HG03442 (cell line): ENCODE data around the gene DLG2.

Experiments used
- ATAC-seq: cut with Tn5 transposase; IDR thresholded peaks from one replicate; pipeline ENCODE4 v1.9.1; 2021; ENCODE audit warnings: mild to moderate bottlenecking, moderate library complexity; ENCODE audit not compliant: unreplicated experiment

Gene DLG2

GRCh38 chr11:83684071-83684470, 1943.1 kb downstream of the DLG2 start:
- no peak for ATAC-seq

GRCh38 chr11:83682611-83682973, 1944.6 kb downstream of the DLG2 start:
- ATAC-seq: peak; percentile 96

- no peak for ATAC-seq
Observed at GRCh38 chr11:83681906-83682610, 1945.1 kb downstream of the DLG2 start.

GRCh38 chr11:83681031-83681781, 1945.9 kb downstream of the DLG2 start:
- peak; percentile 64 for ATAC-seq

DNA sequence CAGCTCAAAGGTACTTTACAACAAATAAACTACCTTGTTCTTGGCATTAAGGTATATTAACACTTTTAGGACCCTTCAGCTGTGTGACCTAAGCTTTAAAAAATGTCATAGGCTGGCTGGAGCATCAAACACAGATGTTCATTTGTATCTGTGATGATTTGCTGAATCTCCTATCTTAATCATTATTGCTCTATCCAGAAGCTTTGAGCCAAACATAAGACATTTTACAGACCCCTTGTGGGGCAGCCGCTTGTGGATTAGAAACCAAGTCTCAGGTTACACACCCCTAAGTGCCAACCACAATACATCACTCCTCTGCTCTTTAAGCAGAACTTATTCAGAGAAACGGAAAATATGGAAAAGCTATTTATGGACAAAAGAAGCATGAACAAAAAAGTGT, 1946.8 kb downstream of the DLG2 start:
- no peak for ATAC-seq

GRCh38 chr11:83678831-83679584, 1948.1 kb downstream of the DLG2 start:
- no peak for ATAC-seq

GRCh38 chr11:83677730-83678129, 1949.4 kb downstream of the DLG2 start:
- no peak for ATAC-seq

DNA sequence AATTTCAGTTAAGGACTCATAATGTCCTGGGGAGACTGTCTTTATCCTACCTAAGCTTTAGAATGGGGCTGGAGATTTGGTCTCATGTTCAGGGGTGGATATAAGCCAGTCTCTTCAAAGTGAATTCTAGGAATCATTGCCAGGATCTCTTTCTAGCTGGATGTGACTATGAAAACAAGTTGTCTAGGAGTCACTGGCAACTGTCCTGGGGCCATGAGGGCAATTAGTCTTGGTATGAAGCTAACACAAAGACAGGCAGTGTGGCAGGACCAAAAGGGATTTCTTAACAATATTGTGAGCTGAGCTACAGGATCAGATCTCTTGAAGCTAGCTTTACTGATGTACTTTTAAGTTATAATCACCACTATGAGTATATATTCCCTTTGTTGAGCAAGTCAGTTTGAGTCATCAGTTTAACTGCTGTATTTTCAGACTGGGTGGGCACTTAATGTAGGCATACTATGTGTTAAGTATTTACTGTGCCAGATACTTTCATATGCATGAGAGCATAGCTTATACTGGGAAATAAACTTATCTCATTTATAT, 1951.0 kb downstream of the DLG2 start:
- ATAC-seq: no peak

DNA sequence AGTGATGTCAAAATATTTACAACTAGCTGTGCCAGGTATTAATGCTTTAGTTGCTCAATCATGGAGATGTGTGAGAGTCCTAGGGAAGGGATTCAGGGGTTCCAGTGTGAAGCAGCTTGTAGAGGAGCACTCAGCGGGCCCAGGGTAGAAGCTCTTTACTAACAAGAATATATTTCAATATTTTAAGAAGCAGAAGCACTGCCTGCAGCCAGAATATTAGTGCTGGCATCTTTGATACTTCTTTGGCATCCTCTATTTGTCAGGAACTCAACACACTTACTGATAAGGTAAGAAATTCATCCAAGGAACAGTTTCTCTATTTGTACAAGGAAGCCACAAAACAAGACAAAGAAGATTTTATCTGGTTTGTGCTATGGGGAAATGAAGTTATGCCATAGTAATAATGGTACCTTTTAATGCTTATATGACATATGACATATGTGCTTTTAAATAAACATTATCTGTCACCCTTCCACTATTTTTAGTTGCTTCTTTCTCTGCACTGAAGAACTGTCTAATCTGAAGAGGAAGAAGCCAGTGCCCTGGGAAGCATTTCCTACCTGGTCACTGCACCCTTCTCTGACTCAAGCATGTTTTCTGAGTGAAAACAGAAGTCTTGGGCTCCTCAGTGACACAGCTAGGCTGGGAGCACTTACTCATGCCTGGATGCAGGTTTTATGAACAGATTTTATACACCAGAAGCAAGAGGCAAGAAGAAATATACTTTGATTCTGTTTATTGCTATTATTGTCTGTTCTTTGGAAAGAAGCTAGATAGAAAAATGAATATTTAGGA, 1952.8 kb downstream of the DLG2 start:
- ATAC-seq: peak; percentile 79

DNA sequence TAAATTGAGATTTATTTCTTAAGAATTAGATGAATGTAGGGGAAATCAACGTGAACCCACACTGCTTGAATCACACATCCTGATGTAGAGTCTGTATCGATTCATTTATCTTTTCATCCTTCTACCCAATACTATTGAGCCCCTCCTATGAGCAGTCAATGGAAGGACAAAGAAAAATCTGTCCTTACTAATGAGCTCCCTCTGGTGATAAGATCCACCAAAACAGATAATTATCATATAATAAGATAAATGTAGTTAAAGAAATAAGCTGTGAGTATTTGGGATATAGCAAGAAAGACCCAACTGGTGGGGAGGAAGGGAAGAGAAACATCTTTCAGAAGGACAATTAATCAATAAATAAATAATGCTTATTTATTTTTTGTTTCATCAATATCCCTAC, 1955.9 kb downstream of the DLG2 start:
- ATAC-seq: no peak

- ATAC-seq: no peak
Observed at GRCh38 chr11:83666149-83666548, 1961.0 kb downstream of the DLG2 start.

DNA sequence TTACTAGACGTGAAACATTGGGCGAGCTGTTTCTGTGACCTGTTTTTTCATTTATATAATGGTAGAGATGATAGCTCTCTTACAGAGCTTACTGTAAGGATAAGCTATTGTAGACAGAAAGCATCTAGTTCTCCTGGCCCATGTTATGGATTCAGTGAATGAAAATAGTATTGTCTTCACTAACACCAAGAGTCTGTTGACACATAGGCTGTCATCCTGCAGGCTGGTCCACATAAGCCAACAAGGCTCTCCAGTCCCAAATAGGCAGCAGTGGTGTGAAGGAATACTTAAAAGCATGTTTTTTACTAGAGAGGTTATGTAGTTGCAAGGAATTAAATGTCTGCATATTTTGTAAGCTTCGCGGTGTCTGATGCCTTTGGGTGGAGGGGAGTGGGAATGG, 1963.2 kb downstream of the DLG2 start:
- ATAC-seq: no peak

DNA sequence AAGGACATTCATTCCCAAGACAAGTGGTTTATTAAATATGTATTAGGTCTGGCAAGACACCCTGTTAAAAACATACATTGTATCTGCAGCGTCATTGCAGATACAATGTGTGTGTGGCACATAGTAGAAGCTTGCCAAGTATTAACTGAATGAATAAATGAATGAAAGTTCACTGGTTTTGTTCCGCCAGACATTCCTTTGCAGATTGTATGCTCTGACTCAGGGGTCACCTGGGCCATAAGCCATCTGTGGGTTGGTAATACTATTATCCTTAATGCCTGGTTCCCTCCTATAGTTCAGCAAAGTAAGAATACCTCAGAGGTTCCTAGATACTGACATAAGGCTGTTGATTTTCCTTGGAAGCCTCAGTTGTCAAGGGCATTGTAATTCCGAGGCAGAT, 1963.7 kb downstream of the DLG2 start:
- ATAC-seq: no peak

- ATAC-seq: no peak
Observed at GRCh38 chr11:83662494-83662893, 1964.7 kb downstream of the DLG2 start.

GRCh38 chr11:83661491-83662350, 1965.4 kb downstream of the DLG2 start:
- ATAC-seq: peak; percentile 56

DNA sequence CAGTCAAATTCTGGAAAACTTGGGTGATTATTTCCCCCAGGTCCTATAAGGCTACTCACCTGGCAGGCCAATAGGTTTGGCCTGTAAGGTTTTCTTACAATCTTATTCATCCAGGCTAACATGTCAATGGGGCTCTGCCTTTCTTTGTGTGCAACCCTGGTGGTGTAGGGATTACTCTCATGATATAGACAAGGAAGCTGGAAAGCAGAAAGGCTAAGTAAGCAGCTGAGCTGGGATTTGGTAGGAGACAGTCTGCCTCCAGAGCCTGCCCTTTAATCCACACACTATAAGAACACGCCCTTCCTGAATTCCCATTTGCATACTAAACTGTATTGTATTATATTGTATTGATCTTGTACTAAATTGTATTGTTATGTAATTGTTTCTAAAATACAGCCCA, 1967.7 kb downstream of the DLG2 start:
- no peak for ATAC-seq

- no peak for ATAC-seq
Observed at GRCh38 chr11:83656796-83657330, 1970.3 kb downstream of the DLG2 start.

GRCh38 chr11:83655976-83656375, 1971.2 kb downstream of the DLG2 start:
- no peak for ATAC-seq

- ATAC-seq: no peak
Observed at GRCh38 chr11:83649528-83649855, 1977.7 kb downstream of the DLG2 start.
